ENCODE measurements around the gene CHMP2A. TPM values are rescaled to one million over a fixed set of nuclear protein-coding genes. Genes with fewer than 3 reads are reported as not detected.
"Not testable (repeated sequence)": the region's sequence is repeated elsewhere in the genome, so short reads cannot be mapped to it uniquely, and the experiment has no call there.

CHMP2A gene
- total RNA-seq, 1 donor from 2014 or later = 124 TPM

DNA sequence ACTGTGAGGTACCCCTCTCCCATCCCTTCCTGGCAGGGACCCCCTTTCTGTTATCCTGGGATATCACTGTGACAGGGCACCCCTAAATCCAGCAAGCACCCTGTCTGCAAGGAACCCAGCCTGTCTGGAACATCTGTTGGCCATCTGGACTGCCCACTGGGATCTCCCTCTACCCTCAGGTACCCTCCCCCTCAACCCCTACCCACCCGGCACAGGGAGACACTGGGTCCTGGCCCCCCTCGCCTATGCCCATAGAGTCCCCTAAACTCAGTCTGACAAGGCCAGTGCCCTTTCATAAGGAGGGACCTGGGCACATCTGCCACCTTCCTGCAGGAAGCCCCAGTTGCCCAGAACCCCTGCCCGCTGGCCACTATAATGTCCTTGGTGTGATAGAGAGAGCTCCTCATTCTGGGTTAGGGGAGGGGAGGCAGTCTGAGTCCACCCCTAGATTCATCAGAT is 40.3 kb downstream of the CHMP2A start:
- intact Hi-C loops (cut with micrococcal nuclease) = loop anchor here (1.0 to 5.0 kb wide), 5 partner anchors 16 to 133 kb away; partner anchors contain the start of genes TRIM28, ZNF584 and ZNF837

DNA sequence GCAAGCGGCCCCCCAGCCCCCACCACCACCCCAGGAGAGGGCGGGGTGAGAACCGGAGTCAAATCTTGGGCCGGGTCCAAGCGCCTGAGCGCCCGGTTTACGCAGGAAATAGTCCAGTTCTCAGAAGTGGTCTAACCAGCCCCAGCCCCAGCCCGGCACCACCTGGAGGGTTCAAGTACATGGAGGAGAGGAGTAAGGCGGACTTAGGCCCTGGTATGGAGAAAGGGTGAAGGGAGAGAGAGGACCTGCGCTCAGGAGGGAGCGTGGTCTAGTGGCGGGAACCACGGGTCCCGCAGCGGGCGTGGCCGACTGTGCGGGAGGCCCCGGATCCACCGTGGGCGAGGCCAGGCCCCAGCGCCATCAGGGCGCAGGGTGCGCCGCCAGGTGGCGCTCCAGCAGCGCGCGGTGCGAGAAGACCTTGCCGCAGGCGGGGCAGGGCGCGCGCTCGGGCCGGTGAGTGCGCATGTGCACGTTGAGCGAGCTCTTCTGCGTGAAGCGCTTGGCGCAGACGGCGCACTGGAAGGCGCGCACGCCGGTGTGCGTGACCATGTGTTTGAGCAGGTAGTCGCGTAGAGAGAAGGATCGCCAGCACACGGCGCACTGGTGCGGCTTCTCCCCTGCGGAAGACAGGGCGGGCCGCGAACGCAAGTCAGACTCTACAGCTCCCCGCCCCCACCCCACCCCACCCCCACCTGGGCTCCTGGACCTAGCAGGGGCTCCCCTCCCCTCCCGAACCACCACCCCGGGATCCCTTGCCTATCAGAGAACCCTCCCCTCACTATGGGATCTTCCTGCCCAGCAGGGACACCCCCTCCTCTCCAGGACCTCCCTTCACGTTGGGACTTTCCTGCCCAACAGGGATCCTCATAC is 41.0 kb downstream of the CHMP2A start:
- intact Hi-C loops (cut with micrococcal nuclease) = loop anchor here (1.0 to 2.0 kb wide), 4 partner anchors 15 to 133 kb away; partner anchors contain the start of genes TRIM28 and ZNF837

DNA sequence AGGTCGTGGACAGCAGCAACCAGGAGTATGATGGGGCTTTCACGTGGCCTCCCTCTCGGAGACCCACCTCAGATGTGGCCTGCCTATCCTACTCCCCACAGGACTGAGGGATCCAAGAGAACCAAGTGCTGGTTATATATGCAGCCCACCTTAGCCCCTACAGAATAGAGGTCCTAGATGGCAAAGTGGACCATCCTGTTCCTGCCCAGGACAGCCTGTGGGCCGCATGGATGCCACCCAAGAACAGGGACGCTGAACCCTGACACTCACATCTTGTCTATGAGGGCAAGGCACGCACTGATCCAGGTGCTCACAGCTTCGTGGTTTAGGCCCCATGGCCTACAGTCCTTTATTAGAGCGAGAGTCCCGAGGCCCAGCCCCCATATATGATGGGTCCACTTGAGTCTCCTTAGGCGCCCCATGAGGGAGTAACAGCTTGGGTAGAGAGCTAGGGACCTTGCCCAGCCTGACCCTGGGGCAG is 41.7 kb downstream of the CHMP2A start:
- intact Hi-C loops (cut with micrococcal nuclease) = no loop called here

DNA sequence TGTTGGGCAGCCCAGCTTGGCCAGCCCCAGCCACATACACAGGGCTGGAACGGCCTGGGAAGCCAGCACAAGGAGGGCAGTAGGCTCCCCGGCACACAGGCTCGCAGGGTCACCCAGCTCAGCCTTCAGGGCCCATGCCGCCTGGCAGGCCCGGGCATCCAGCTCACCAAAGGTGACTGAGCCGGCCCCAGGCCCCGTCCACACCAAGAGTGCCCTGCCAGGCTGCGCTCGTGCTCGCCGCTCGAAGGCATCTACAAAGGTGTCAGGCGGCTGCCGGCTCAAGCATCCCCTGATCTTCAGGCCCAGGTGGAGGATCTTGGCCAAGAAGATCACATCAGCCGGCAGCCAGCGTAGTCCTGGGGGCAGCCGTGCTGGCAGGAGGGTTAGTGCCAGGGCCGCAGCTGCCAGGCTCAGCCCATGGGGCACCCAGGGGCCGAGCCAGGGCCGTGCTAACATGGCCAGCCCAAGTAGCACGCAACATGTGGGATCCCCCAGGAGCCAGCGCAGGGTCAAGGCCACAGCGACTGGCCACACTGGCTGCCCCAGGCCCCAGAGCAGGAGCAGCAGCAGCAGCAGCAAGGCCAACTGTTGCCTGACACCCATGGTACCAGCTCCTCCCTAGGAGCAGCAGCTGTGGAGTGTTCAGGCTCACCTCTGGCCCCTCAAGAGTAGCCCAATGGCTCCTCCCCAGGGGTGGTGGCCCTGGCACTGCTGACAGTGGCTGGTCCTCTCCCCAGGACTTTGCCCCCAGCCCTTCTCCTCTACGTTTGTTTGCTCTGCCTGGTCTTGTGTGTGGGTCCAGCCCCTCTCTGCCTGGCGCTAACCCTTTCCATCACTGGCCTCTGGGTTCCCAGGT is 43.3 kb downstream of the CHMP2A start, which contains the start of gene SLC27A5:
Gene SLC27A5 (minus strand): TSS at position 640 of the 856 bp plus-strand sequence. CDS start 37 bp downstream, at position 603.
- intact Hi-C loops (cut with micrococcal nuclease) = no loop called here

DNA sequence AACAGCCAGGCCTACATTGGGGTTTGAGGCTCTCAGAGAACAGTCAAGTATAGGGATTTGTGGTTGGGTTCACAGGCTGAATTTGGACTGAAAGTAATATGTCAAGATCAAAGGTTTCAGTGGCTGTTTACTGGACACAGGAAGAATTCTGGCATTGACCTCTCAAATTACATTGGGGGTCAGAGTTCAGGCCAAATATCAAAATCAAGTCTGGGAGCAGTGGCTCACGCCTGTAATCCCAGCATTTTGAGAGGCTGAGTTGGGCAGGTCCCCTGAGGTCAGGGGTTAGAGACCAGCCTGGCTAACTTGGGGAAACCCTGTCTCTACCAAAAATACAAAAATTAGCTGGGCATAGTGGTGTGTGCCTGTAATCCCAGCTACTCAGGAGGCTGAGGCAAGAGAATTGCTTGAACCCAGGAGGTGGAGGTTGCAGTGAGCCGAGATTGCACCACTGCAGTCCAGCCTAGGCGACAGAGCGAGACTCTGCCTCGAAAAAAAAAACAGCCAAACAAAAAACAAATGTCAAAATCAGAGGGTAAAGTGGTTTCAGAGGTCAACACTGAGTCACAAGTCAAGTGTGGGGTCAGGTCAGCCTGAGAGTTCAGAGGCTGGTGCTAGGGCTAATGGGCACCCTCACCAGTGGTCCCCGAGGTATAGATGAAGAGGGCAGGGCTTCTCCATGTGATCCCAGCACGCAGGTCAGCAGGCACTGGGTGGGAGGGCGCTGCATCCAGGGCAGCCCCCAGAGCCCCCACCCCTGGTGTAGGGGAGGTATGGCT is 44.6 kb downstream of the CHMP2A start:
- intact Hi-C loops (cut with micrococcal nuclease) = no loop called here

DNA sequence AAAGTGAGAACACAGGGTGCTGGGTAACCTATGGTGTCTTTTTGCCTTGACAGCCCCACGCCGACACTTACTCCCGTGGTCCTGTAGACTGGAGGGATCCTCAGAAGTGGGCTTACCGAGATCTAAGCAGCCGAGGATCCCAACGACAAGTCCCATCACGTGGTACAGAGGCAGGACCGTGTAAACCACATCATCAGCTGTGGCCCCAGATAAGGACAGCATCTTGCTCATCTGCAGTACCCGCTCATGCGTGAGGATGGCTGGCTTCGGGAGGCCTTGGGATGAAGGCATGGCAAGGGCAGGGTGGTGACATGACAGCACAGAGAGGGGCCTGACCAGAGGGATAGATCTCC is 45.2 kb downstream of the CHMP2A start:
- intact Hi-C loops (cut with micrococcal nuclease) = no loop called here

DNA sequence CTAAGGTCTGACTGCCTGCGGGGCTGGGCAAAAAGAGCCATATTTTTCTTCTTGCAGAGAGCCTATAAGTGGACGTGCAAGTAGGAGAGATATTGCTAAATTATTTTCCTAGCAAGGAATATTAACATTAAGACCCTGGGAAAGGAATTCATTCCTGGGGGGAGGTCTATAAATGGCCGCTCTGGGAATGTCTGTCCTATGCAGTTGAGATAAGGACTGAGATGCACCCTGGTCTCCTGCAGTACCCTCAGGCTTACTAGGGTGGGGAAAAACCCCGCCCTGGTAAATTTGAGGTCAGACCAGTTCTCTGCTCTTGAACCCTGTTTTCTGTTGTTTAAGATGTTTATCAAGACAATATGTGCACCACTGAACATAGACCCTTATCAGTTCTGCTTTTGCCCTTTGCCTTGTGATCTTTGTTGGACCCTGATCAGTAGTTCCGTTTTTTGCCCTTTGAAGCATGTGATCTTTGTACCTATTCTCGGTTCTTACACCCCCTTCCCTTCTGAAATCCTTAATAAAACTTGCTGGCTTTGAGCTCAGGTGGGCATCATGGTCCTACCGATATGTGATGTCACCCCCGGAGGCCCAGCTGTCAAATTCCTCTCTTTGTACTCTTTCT is 47.2 kb downstream of the CHMP2A start:
- intact Hi-C loops (cut with micrococcal nuclease) = not testable (repeated sequence)

Other genes with a start within 250 kb of the CHMP2A start
- 60.7 and 68.2 TPM in 2 replicates for gene ERVK3-1, start 249.7 kb downstream of the CHMP2A start, total RNA-seq
- 3.6 and 4.3 TPM in 2 replicates for gene ZSCAN22, start 228.1 kb downstream of the CHMP2A start, total RNA-seq
- 10.3 and 11.0 TPM in 2 replicates for gene A1BG, start 201.6 kb downstream of the CHMP2A start, total RNA-seq
- gene ZNF497, start 192.4 kb downstream of the CHMP2A start, total RNA-seq = 0.73 and 1.1 TPM in 2 replicates
- gene ZNF837, start 174.1 kb downstream of the CHMP2A start, total RNA-seq = 1.4 and 1.7 TPM in 2 replicates
- 1,063 and 1,068 TPM in 2 replicates for gene RPS5, start 167.8 kb downstream of the CHMP2A start, total RNA-seq
- gene RNF225, start 159.4 kb downstream of the CHMP2A start, total RNA-seq = 0.27 and 0.61 TPM in 2 replicates
- gene ZNF584, start 146.5 kb downstream of the CHMP2A start, total RNA-seq = 5.5 and 5.9 TPM in 2 replicates
- gene ZNF132, start 115.0 kb downstream of the CHMP2A start, total RNA-seq = 4.0 and 4.1 TPM in 2 replicates
- gene ZNF324B, start 103.5 kb downstream of the CHMP2A start, total RNA-seq = 11.5 and 11.8 TPM in 2 replicates
- 10.1 and 11.4 TPM in 2 replicates for gene ZNF324, start 88.0 kb downstream of the CHMP2A start, total RNA-seq
- gene ZNF446, start 78.8 kb downstream of the CHMP2A start, total RNA-seq = 7.3 and 7.5 TPM in 2 replicates
- 13.8 and 15.3 TPM in 2 replicates for gene SLC27A5, start 43.1 kb downstream of the CHMP2A start, total RNA-seq
- gene ZBTB45, start 35.3 kb downstream of the CHMP2A start, total RNA-seq = 16.5 and 17.8 TPM in 2 replicates
- 508 and 517 TPM in 2 replicates for gene TRIM28, start 11.0 kb downstream of the CHMP2A start, total RNA-seq
- 92.8 and 95.9 TPM in 2 replicates for gene UBE2M, start 3.5 kb upstream of the CHMP2A start, total RNA-seq
- gene MZF1, start 18.2 kb upstream of the CHMP2A start, total RNA-seq = 26.5 and 26.7 TPM in 2 replicates